T-helper 2 cell (primary cell): ENCODE data around the gene ARHGAP28.
"Not testable (repeated sequence)": the region's sequence is repeated elsewhere in the genome, so short reads cannot be mapped to it uniquely, and the experiment has no call there.

Experiments
- DNase-seq, 5 experiments: peaks; one replicate each; pipeline versions ENCODE4 v3.0.0 to v3.0.0-alpha.2; 2012 to 2022

The ARHGAP28 gene

GRCh38 chr18:6820314-6820713 lies 90.8 kb downstream of the ARHGAP28 start:
- no peak for DNase-seq

GRCh38 chr18:6821356-6821755 lies 91.8 kb downstream of the ARHGAP28 start:
- no peak for DNase-seq

DNA sequence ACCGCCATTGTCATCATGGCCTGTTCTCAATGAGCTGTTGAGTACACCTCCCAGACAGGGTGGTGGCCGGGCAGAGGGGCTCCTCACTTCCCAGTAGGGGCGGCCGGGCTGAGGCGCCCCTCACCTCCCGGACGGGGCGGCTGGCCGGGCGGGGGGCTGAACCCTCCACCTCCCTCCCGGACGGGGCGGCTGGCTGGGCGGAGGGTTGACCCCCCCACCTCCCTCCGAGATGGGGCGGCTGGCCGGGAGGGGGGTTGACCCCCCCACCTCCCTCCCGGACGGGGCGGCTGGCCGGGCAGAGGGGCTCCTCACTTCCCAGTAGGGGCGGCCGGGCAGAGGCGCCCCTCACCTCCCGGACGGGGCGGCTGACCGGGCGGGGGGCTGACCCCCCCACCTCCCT lies 97.6 kb downstream of the ARHGAP28 start:
- DNase-seq: not testable (repeated sequence)

- not testable (repeated sequence) for DNase-seq
Measured at GRCh38 chr18:6827566-6827965, 98.0 kb downstream of the ARHGAP28 start.

DNA sequence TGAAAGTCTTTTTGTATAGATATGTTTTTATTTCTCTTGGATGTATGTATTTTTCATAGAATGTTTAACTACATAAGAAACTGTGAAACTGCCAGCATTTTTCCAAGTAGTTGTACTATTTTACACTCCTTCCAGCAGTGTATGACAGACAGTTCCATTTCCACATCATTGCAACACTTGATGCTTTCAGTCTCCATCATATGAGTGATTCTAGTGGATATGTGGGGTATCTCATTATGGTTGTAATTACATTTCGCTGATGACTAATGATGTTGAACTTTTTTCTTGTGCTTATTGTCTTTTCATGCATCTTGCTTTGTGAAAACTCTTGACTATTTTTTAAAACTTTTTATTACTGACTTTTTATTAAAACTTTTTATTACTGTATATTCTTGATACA lies 101.4 kb downstream of the ARHGAP28 start:
- no peak for DNase-seq

DNA sequence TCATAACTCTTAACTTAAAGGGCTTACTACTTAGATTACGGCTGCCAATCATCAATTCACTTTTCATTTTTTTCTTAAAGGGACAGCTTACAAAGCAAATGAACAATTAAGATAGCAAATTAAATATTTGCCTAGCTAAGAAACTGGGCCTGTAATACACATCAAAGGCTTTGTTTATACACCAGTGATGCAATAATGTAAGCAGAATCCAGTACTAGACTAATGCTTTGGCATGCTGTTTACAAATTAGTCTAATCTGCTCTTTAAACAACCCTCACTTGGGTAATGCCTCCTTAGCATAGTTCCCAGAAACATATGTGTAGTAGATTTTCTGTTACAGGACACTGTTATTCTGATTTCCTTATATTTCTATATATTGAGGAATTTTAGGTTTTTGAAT lies 105.8 kb downstream of the ARHGAP28 start:
- no peak for DNase-seq

GRCh38 chr18:6836331-6836730 lies 106.8 kb downstream of the ARHGAP28 start:
- DNase-seq: no peak

- DNase-seq: no peak
Measured at GRCh38 chr18:6837904-6838303, 108.4 kb downstream of the ARHGAP28 start.

DNA sequence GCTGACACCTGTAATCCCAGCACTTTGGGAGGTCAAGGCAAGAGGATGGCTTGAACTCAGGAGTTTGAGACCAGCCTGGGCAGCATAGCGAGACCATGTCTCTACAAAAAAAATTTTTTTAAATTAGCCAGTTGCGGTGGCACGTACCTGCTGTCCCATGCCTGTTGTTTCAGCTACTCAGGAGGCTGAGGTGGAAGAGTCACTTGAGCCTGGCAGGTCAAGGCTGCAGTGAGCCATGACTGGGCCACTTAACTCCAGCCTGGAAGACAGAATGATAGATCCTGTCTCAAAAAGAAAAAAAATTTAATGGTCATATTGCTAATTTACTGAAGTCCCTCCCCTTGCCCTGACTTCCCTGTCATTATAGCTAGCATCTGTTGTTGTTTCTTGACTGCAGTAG lies 112.6 kb downstream of the ARHGAP28 start:
- DNase-seq: no peak

GRCh38 chr18:6843308-6843707 lies 113.8 kb downstream of the ARHGAP28 start:
- DNase-seq: no peak

GRCh38 chr18:6845521-6845920 lies 116.0 kb downstream of the ARHGAP28 start:
- not testable (repeated sequence) for DNase-seq

DNA sequence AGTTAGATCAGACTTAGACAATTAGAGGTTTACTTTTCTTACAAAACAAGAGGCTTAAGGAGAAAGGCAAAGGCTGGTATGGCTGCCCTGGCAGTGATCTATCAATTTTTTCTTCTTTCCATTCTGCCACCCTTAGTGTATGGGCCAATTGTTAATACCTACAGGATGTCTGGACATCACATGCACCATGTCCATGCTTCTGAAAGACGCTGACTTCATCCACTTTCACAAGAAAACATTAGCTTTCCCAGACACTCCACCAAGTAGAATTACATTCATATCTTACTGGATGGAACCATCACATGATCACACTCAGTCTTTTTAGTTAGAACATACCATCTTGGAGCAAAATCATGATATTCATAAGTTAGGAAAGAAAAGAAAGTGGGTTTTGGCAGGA lies 120.9 kb downstream of the ARHGAP28 start:
- no peak for DNase-seq

DNA sequence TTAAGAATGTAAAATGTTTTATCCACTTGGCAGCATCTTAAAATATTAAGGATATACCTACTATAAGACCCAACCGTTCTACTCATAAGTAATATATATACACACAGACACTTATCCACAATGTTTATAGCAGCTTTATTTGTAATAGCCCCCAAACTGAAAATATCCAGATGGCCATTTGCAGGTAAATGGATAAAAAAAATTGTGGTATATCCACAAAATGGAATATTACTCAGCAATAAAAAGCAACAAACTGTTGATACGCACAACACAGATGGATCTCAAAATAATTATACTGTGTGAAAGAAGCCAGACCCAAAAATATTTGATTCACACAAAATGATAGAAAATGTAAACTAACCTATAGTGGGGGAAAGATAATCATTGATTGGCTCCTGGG lies 122.0 kb downstream of the ARHGAP28 start:
- no peak for DNase-seq

DNA sequence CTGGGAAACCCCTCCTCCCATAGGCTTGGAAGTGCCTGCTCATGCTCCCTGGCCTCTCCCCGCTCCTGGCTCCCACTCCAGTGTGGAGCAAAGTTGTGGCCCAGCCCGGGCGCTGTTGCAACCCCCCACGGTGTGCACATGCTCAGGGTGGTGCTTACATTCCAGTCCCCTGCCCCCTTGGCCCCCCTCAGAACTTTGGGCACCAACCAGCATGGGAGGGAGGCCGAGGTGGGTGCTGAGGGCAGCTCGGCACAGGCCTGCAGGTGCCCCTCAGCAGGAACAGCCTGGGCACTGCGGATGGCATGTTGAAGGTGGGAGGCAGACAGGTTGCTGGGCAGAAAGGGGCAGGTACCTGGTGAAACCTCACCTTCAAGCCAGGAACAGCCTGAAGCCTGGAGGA lies 125.3 kb downstream of the ARHGAP28 start:
- no peak for DNase-seq

DNA sequence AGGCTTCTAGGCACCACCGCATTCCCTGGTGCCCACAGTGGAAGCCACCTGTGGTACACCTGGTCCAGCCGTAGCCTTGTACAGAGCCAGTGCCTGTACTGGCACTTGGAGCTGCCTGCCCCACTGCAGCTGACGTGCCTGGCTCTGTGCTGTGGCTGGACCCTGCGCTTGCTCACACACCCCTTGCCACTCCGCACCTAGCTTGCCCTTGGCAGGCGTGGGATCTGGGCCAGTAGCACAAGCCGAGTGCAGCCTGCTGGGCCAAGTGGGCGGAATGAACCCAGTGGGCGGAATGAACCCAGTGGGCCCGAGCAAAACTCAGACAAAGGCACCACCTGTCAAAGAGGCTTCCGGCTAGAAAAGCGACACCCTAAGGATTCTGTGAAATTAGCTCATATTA lies 126.3 kb downstream of the ARHGAP28 start:
- DNase-seq: no peak

DNA sequence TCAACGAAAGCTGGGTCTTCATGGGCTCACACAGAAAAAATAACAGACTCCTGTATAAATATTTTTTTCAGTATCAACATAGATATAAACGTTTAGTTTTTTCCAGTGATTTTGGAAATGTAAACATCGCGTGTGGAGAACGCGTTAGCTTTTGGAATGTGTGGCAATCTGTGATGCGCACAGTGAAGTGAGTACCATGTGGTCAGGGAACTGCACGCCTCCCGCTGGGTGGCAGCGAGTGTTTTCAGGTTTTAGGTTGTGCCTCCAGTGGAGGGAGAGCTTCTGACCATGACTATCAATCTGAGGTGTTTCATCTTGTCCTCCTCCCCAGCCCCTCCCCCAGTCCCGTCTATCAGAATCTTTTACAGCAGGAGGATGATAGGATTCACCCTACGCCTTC lies 127.8 kb downstream of the ARHGAP28 start:
- no peak for DNase-seq

DNA sequence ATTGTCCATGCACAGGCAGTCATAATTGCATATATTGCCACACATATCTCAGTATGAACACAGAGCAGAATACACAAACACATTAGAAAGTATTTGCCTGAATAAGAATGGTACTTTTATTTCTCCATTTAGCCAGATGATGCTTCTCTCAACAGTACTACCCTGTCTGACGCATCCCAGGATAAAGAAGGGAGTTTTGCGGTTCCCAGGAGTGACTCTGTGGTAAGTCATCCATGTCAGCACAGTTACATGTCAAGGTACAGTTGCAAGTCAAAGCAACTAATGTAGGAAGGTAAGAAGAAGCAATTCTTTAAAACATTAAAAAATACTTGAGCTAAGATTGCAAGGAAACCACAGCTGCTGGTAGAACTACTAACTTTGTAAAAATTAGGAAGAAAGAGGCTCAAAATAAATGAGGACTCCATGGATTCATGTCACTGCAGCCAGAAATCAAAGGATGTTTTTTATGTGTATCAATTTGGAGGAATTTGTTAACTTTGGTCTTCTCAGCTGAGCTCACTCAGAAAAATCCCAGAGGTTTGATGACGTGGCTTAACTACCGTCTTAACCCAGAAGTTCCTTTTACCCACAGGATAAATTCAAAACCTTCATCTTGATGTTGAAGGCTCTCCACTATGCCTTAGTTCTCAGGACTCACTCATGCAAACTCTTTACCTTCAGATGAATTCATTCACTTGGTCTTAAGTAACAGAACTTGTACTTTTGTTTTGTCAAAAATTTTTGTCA lies 130.3 kb downstream of the ARHGAP28 start:
- no peak for DNase-seq

GRCh38 chr18:6860804-6861448 lies 131.4 kb downstream of the ARHGAP28 start:
- no peak for DNase-seq

- no peak for DNase-seq
Measured at GRCh38 chr18:6865251-6865650, 135.7 kb downstream of the ARHGAP28 start.

DNA sequence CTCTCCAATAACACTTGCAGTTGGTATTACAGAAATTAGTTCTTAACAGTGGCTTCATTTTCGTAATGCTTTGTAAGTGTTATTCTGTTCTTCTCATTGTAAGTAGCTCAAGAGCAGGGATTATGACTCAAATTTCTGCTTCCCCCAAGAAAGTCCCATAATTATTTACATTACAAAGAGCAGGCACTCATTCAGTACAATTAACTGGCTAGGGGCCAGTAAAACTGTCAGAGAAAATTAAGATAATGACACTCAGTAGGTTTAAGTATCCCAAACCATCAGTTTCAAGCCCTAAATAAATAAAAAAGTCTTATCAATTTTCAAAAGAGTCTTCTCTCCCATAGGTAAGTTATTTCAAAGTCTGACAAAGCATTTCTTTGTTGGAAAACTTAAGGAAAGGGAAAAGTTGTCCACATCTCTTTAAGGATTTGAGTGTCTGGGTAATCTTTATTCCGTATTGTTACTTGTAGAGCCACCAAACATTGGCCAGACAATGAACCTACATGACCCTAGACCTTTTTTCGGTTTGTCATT lies 137.1 kb downstream of the ARHGAP28 start:
- no peak for DNase-seq

GRCh38 chr18:6868033-6868432 lies 138.5 kb downstream of the ARHGAP28 start:
- DNase-seq: no peak

- no peak for DNase-seq
Measured at GRCh38 chr18:6871566-6871965, 142.1 kb downstream of the ARHGAP28 start.

GRCh38 chr18:6873040-6873751 lies 143.7 kb downstream of the ARHGAP28 start:
- no peak for DNase-seq

DNA sequence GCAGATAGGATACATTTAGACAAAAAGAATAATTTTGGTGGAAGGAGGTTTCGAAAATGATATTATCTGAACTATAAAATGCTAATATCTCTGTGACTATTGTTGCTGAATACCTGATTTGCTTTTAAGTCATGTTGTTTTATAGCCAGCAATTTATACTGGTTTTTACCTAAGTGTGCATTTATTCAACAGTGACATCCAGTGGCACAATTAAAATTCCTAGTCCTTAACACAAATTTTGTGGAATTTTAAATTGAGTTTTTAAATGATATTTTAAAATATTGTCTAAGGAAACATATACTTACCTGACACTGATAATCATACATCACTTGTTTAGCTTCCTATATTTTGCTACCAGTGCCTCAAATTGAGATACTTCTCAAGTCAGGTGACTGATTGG lies 144.8 kb downstream of the ARHGAP28 start:
- no peak for DNase-seq
